ENCODE measurements around the gene TRAF7. TPM values are rescaled to one million over a fixed set of nuclear protein-coding genes. Genes with fewer than 3 reads are reported as not detected.

The TRAF7 gene
- total RNA-seq, 1 experiment from 2014 or later, result 99.9 TPM

DNA sequence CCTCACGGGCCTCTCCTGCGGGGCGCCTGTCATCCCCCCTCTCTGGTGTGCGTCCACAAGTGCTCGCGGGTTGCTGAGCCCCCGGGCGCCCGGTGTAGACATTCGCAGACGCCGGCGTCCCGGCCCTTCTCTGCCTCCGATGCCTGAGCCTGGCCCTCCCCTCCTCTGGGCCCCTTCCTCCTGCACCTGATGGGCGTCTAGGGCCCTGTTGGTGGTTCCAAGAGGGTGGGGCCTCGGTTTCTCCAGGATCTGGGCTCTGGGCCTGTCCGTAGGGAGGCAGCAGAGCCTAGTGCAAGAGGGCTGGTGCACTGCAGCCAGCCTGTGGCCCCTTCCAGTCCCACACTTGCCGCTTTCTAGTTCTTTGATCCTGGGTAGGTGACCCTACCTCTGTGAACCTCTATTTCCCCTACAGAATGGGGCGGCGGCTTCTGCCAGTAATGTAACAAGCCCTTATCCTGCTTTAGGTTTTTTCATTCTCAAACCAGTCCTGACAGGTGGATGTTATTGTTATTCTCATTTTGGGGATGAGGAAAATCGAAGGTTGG is 68.4 kb downstream of the TRAF7 start:
- DNase-seq (ENCODE audit: low spot score), result peak; percentile 51
- in situ Hi-C loops (cut with HindIII; ENCODE audit: low sequenced_read_pairs), result no loop called here

DNA sequence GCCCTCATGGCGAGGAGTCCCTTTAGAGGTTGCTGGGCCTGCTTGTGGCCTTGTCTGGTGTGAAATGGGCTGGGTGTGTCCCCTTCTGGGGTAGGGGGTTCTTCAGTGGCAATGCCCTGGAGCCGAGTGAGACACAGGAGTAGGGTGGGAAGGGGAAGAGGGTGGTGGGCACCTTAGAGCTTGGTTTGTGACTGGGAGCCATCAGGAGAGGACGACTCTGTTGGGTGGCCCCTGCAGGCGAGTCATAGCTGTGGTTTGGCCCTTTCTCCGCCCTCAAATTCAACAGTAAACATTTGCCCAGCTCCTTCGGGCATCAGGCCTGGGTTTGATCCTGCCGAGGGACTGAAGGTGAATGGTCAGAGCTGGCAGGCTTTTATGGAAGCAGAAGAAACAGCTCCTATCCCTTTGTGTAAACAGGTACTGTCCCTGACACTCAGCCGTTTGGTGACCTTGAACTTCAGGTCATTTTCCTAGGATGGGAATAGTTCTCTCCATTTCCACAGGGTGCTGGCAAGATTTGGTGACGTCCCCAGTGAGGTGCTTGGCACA is 70.7 kb downstream of the TRAF7 start:
- in situ Hi-C loops (cut with HindIII; ENCODE audit: low sequenced_read_pairs), result no loop called here
- no peak for DNase-seq (ENCODE audit: low spot score)

DNA sequence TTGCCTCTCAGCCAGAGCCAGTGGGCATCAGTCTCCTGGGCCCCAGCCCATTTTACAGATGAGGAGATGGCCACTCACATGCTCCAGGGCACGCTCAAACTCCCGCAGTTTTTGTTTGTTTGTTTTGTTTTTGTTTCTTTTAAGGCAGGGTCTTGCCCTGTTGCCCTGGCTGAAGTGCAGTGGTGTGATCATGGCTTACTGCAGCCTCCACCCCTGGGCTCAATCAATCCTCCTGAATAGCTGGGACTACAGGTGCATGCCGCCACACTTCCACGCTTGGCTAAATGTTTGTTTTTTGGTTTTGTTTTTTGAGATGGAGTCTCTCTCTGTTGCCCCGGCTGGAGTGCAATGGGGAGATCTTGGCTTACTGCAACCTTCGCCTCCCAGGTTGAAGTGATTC is 71.3 kb downstream of the TRAF7 start:
- in situ Hi-C loops (cut with HindIII; ENCODE audit: low sequenced_read_pairs), result no loop called here
- no peak for DNase-seq (ENCODE audit: low spot score)

Other genes starting within 250 kb of the TRAF7 start
- gene HS3ST6, start 237.4 kb upstream of the TRAF7 start, total RNA-seq (2014; rRNA removed; shearing (Covaris generic)), result 1.2 and 9.8 TPM in 2 replicates
- 72.3 and 79.3 TPM in 2 replicates for gene MSRB1, start 212.6 kb upstream of the TRAF7 start, total RNA-seq (2014; rRNA removed; shearing (Covaris generic))
- not detected in 2 replicates for gene RPL3L, start 201.1 kb upstream of the TRAF7 start, total RNA-seq (2014; rRNA removed; shearing (Covaris generic))
- 339 and 361 TPM in 2 replicates for gene NDUFB10, start 196.2 kb upstream of the TRAF7 start, total RNA-seq (2014; rRNA removed; shearing (Covaris generic))
- 10,196 and 11,503 TPM in 2 replicates for gene RPS2, start 191.0 kb upstream of the TRAF7 start, total RNA-seq (2014; rRNA removed; shearing (Covaris generic))
- not detected in 2 replicates for gene RNF151, start 188.9 kb upstream of the TRAF7 start, total RNA-seq (2014; rRNA removed; shearing (Covaris generic))
- 78.6 and 84.2 TPM in 2 replicates for gene TBL3, start 183.7 kb upstream of the TRAF7 start, total RNA-seq (2014; rRNA removed; shearing (Covaris generic))
- not detected in 2 replicates for gene NOXO1, start 174.3 kb upstream of the TRAF7 start, total RNA-seq (2014; rRNA removed; shearing (Covaris generic))
- 41.8 and 51.5 TPM in 2 replicates for gene GFER, start 171.6 kb upstream of the TRAF7 start, total RNA-seq (2014; rRNA removed; shearing (Covaris generic))
- 30.5 and 36.7 TPM in 2 replicates for gene SYNGR3, start 165.8 kb upstream of the TRAF7 start, total RNA-seq (2014; rRNA removed; shearing (Covaris generic))
- gene ZNF598, start 146.0 kb upstream of the TRAF7 start, total RNA-seq (2014; rRNA removed; shearing (Covaris generic)), result 58.0 and 72.1 TPM in 2 replicates
- gene NPW, start 136.0 kb upstream of the TRAF7 start, total RNA-seq (2014; rRNA removed; shearing (Covaris generic)), result not detected in 2 replicates
- gene NHERF2, start 128.9 kb upstream of the TRAF7 start, total RNA-seq (2014; rRNA removed; shearing (Covaris generic)), result 20.5 and 28.9 TPM in 2 replicates
- gene NTHL1, start 107.9 kb upstream of the TRAF7 start, total RNA-seq (2014; rRNA removed; shearing (Covaris generic)), result 25.2 and 36.6 TPM in 2 replicates
- 23.3 and 36.4 TPM in 2 replicates for gene TSC2, start 107.8 kb upstream of the TRAF7 start, total RNA-seq (2014; rRNA removed; shearing (Covaris generic))
- 42.0 and 113 TPM in 2 replicates for gene PKD1, start 19.9 kb upstream of the TRAF7 start, total RNA-seq (2014; rRNA removed; shearing (Covaris generic))
- 46.8 and 55.2 TPM in 2 replicates for gene RAB26, start 7.2 kb upstream of the TRAF7 start, total RNA-seq (2014; rRNA removed; shearing (Covaris generic))
- 0.80 and 4.2 TPM in 2 replicates for gene CASKIN1, start 40.8 kb downstream of the TRAF7 start, total RNA-seq (2014; rRNA removed; shearing (Covaris generic))
- gene MLST8, start 49.7 kb downstream of the TRAF7 start, total RNA-seq (2014; rRNA removed; shearing (Covaris generic)), result 34.8 and 86.2 TPM in 2 replicates
- gene BRICD5, start 55.1 kb downstream of the TRAF7 start, total RNA-seq (2014; rRNA removed; shearing (Covaris generic)), result 1.9 and 2.1 TPM in 2 replicates
- 47.8 and 70.9 TPM in 2 replicates for gene PGP, start 59.1 kb downstream of the TRAF7 start, total RNA-seq (2014; rRNA removed; shearing (Covaris generic))
- gene E4F1, start 67.8 kb downstream of the TRAF7 start, total RNA-seq (2014; rRNA removed; shearing (Covaris generic)), result 40.4 and 59.4 TPM in 2 replicates
- gene DNASE1L2, start 80.7 kb downstream of the TRAF7 start, total RNA-seq (2014; rRNA removed; shearing (Covaris generic)), result 0.20 and 0.62 TPM in 2 replicates
- 52.9 and 71.9 TPM in 2 replicates for gene ECI1, start 95.8 kb downstream of the TRAF7 start, total RNA-seq (2014; rRNA removed; shearing (Covaris generic))
- 145 and 179 TPM in 2 replicates for gene RNPS1, start 112.3 kb downstream of the TRAF7 start, total RNA-seq (2014; rRNA removed; shearing (Covaris generic))
- 4.9 and 9.5 TPM in 2 replicates for gene ABCA3, start 184.9 kb downstream of the TRAF7 start, total RNA-seq (2014; rRNA removed; shearing (Covaris generic))